Activated gamma-delta T cell treated with Interleukin-2 at 50 U/mL for 16 hours (primary cell): ENCODE data around the gene NEK1.

ENCODE experiments used
- DNase-seq: peaks from one replicate; pipeline ENCODE4 v3.0.0-alpha.2; 2020

The NEK1 gene

DNA sequence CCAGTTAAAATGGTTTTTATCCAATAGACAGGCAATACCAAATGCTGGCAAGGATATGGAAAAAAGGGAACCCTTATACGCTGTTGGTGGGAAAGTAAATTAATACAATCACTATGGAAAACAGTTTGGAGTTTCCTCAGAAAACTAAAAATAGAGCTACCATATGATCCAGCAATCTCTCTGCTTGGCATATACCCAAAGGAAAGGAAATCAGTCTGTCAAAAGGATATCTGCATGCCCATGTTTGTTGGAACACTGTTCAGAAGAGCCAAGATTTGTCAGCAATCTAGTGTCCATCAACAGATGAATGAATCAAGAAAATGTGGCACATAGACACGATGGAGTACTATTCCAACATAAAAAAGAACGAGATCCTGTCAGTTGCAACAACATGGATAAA lies 250.6 kb downstream of the NEK1 start:
- no peak for DNase-seq

DNA sequence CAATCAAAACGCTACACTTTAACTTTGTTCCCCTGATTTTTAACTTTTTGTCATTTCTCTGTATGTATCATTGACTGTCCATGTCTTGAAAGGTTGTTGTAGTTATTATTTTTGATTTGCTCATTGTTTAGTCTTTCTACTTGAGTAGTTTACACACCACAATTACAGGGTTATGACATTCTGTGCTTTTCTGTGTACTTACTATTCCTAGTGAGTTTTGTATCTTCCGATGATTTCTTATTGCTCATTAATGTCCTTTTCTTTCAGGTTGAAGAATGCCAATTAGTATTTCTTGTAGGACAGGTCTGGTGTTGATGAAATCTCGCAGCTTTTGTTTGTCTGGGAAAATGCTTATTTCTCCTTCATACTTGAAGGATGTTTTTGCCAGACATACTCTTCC lies 252.4 kb downstream of the NEK1 start:
- no peak for DNase-seq

DNA sequence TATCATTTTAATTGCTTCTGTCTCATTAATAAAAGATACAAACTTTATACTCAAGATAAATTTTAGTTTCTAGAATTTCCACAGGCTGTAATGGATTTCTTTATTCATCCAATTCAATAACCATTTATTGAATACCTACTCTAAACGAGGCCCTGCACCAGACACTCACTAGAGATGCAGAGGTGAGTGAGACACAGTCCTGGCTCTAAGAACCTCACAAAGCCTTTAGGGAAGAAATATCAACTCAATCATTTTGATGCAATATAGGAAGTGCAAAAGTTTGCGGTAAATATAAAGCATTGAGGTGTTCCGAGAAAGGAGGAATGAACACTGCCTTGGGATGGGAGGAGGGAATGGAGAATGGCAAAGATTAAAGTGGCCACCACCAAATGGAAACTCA lies 260.0 kb downstream of the NEK1 start:
- no peak for DNase-seq

DNA sequence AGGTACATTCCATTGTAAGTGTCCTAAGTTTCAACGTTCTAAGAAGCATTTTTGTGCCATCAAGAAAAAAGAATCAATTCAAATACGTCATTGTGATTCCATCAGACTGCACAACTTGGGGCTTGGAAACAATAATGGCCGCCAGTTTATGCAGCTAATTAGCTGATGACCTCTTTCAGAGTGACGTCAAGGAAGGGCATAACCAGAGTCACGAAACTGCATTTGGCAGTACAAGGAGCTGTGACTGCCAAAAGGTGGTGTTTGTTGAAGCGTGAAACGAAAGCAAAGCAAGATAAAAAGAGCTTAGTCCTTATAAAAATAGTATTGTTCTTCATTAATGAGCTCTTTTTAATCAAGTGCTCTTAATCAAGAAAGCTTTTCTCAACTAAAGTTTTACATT lies 260.5 kb downstream of the NEK1 start:
- no peak for DNase-seq

DNA sequence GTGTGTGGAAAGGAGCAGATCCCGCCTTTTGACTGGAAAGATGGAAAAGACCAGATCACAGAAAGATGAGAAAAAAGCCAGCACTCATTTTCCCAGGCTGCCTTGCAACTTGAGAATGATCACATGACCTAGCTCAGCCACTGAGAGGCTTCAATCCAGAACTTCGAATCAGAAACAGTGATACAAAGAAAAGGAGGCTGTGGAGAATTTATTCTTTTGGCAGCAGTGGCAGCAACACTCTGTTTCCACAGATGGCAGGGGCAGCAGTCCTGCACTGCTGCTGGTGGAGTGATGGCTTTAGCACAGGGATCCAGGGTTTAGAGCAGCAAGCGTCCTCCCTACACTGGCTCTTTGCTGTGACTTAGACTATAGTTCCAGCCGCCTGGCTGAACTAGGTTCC lies 263.8 kb downstream of the NEK1 start:
- DNase-seq: no peak

DNA sequence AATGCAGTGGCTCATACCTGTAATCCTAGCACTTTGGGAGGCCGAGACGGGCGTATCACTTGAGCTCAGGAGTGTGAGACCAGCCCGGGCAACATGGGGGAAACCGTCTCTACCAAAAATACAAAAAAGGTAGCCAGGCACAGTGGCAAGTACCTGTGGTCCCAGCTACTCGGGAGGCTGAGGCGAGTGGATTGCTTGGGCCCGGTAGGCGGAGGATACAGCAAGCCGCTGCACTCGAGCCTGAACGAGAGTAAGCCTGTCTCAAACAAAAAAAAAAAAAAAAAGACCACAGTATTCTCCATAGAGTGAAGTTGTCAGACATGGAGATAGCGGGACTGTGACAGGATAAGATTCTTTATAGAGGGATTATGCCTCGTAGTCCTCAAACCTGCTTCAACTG lies 265.5 kb downstream of the NEK1 start:
- no peak for DNase-seq

DNA sequence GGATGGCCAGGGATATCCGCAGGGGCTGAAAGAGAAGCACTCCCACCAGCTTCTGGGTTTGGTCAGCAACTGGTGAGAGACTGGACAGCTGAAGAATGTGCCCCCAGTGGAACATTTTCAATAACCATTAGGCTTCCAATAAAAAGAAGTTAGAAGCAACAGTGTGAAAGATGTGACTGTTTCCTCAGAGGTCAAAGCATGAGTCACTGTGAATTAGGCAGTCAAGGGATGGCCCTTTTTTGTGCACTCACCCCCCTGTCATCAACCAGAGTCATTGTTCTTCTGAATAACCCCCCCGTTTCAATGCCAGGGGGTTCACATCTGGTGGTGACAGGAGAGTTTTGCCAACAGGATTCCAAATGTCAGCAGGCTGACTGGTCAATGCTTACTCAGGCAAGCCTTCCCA lies 267.1 kb downstream of the NEK1 start:
- DNase-seq: no peak
